K562 (cell line): Measurements from ENCODE around the gene STK36. TPM values are rescaled to one million over a fixed set of nuclear protein-coding genes. Genes with fewer than 3 reads are reported as not detected.

Experiments
- CCNT2 ChIP-seq: IDR thresholded peaks from 2 replicates; pipeline ENCODE4 v1.6.1; 2011; ENCODE audit warnings: borderline replicate concordance, low read depth, mild to moderate bottlenecking, moderate library complexity, mixed read lengths, low read length; ENCODE audit not compliant: insufficient read length; ENCODE audit errors: extremely low read depth
- CHD2 ChIP-seq: IDR thresholded peaks from 2 replicates; pipeline ENCODE4 v1.6.1; 2011; ENCODE audit warnings: low read depth, low read length
- CREB1 ChIP-seq, 2 experiments: sonication (generic) in 1 of 2; formaldehyde crosslinking in 1 of 2; IDR thresholded peaks; 2 replicates each; pipeline versions ENCODE4 v1.6.1 to v1.8.0; 2012 to 2022; ENCODE audit warnings: inconsistent platforms in 1 of 2, mild to moderate bottlenecking in 1 of 2, missing genetic modification reagents in 1 of 2, moderate library complexity in 1 of 2
- CTBP1 ChIP-seq: fragments of 450-650 bp; IDR thresholded peaks from 2 replicates; pipeline ENCODE4 v1.6.1; 2016; ENCODE audit warnings: borderline replicate concordance
- EP400 ChIP-seq: fragments of 450-650 bp; IDR thresholded peaks from 2 replicates; pipeline ENCODE4 v1.6.1; 2017; ENCODE audit warnings: antibody characterized with exemption, mild to moderate bottlenecking, moderate library complexity
- GABPB1 ChIP-seq: sonication (generic); formaldehyde crosslinking; IDR thresholded peaks from 2 replicates; pipeline ENCODE4 v1.8.0; 2022; ENCODE audit warnings: mild to moderate bottlenecking, missing genetic modification reagents
- JUND ChIP-seq, 2 experiments: IDR thresholded peaks; 2 replicates in 1 of 2; 3 replicates in 1 of 2; pipeline ENCODE4 v1.6.1; 2011; ENCODE audit warnings: borderline replicate concordance in 2 of 2, low read depth in 2 of 2, low read length in 2 of 2, improper control_type of control experiment in 1 of 2, missing biosample characterization in 1 of 2, missing genetic modification characterization in 1 of 2, missing genetic modification reagents in 1 of 2
- MCM3 ChIP-seq: fragments of 450-650 bp; IDR thresholded peaks from 2 replicates; pipeline ENCODE4 v1.6.1; 2016
- MEIS2 ChIP-seq: fragments of 450-650 bp; IDR thresholded peaks from 2 replicates; pipeline ENCODE4 v1.6.1; 2014; ENCODE audit warnings: mild to moderate bottlenecking; ENCODE audit not compliant: partially characterized antibody
- SIX5 ChIP-seq, 2 experiments: IDR thresholded peaks; 2 replicates each; pipeline ENCODE4 v1.6.1; 2011; ENCODE audit warnings: low read length in 2 of 2, borderline replicate concordance in 1 of 2, low read depth in 1 of 2, mild to moderate bottlenecking in 1 of 2, moderate library complexity in 1 of 2; ENCODE audit not compliant: insufficient read depth in 1 of 2
- TAF1 ChIP-seq: IDR thresholded peaks from 2 replicates; pipeline ENCODE4 v1.6.1; 2011; ENCODE audit warnings: mild to moderate bottlenecking, low read length, moderate library complexity; ENCODE audit not compliant: insufficient read depth, control insufficient read depth, severe bottlenecking; ENCODE audit errors: extremely low read depth
- TEAD1 ChIP-seq, 2 experiments: fragments of 450-650 bp in 1 of 2; sonication (generic) in 1 of 2; formaldehyde crosslinking; IDR thresholded peaks; 2 replicates each; pipeline versions ENCODE4 v1.4.0 to v1.8.0; 2020 to 2022; ENCODE audit warnings: mild to moderate bottlenecking in 2 of 2, missing genetic modification reagents in 1 of 2
- ZC3H8 ChIP-seq: fragments of 450-650 bp; IDR thresholded peaks from 2 replicates; pipeline ENCODE4 v1.6.1; 2017
- ZNF589 ChIP-seq: fragments of 200-800 bp; sonication (Bioruptor generic); IDR thresholded peaks from 2 replicates; pipeline ENCODE4 v1.6.1; 2016; ENCODE audit warnings: low read depth, missing genetic modification characterization, missing compliant biosample characterization
- ZNF76 ChIP-seq: fragments of 250-450 bp; sonication (Bioruptor Pico); IDR thresholded peaks from 2 replicates; pipeline ENCODE4 v1.4.0; 2020; ENCODE audit warnings: mild to moderate bottlenecking, moderate library complexity, borderline replicate concordance
- ZSCAN29 ChIP-seq: fragments of 450-650 bp; IDR thresholded peaks from 2 replicates; pipeline ENCODE4 v1.6.1; 2017
- polyA plus RNA-seq, 8 experiments: library from polyadenylated mRNA; depleted of rRNA in 4 of 8; stranded (reverse) in 5 of 8; unstranded in 3 of 8; fragments of >200 nt; fragmentation: Nextera tagmentation in 2 of 8; fragmentation: Illumina TruSeq in 1 of 8; extraction: Ambion mirVana in 2 of 8; extraction: Trizol in 1 of 8; gene quantifications; 2 replicates each; pipeline versions ENCODE4 v1.2.1 to v1.2.3, GENCODE V29; 2011 to 2014; ENCODE audit warnings: inconsistent platforms in 1 of 8, missing spikeins in 1 of 8
- total RNA-seq, 7 experiments: library from RNA; depleted of rRNA in 6 of 7; stranded (reverse); fragments of >200 nt in 6 of 7; fragmentation: Illumina TruSeq in 2 of 7; extraction: Trizol in 2 of 7; gene quantifications; 2 replicates each; pipeline versions ENCODE4 v1.2.1 to v1.2.3, GENCODE V29; 2011 to 2021; ENCODE audit warnings: low replicate concordance in 1 of 7
- TF ChIP-seq, protein P1 (sequence below): fragments of 450-650 bp; IDR thresholded peaks from 2 replicates; pipeline ENCODE4 v1.6.1; 2017; ENCODE audit warnings: mild to moderate bottlenecking, moderate library complexity
- TF ChIP-seq, protein P2 (sequence below): sonication (generic); formaldehyde crosslinking; IDR thresholded peaks from 2 replicates; pipeline ENCODE4 v1.9.0; 2022; ENCODE audit warnings: mild to moderate bottlenecking, missing genetic modification reagents
- TF ChIP-seq, protein P3 (sequence below): fragments of 250-450 bp; sonication (Bioruptor Pico); IDR thresholded peaks from 2 replicates; pipeline ENCODE4 v1.8.0; 2021; ENCODE audit warnings: borderline replicate concordance, mild to moderate bottlenecking, moderate library complexity; ENCODE audit not compliant: poor library complexity, severe bottlenecking
- TF ChIP-seq, protein P4 (sequence below): sonication (generic); formaldehyde crosslinking; IDR thresholded peaks from 2 replicates; pipeline ENCODE4 v1.8.0; 2022; ENCODE audit warnings: mild to moderate bottlenecking, missing genetic modification reagents
- TF ChIP-seq, protein P5 (sequence below): fragments of 250-450 bp; sonication (Bioruptor Pico); IDR thresholded peaks from 2 replicates; pipeline ENCODE4 v1.4.0; 2020; ENCODE audit warnings: mild to moderate bottlenecking

The STK36 gene
- total and polyA plus RNA-seq, 9 of the 15 experiments (the other 6 are each of a cell fraction or from before 2014, with no cell fraction given) = 3.5 to 12.4 (median 6.7) TPM

DNA sequence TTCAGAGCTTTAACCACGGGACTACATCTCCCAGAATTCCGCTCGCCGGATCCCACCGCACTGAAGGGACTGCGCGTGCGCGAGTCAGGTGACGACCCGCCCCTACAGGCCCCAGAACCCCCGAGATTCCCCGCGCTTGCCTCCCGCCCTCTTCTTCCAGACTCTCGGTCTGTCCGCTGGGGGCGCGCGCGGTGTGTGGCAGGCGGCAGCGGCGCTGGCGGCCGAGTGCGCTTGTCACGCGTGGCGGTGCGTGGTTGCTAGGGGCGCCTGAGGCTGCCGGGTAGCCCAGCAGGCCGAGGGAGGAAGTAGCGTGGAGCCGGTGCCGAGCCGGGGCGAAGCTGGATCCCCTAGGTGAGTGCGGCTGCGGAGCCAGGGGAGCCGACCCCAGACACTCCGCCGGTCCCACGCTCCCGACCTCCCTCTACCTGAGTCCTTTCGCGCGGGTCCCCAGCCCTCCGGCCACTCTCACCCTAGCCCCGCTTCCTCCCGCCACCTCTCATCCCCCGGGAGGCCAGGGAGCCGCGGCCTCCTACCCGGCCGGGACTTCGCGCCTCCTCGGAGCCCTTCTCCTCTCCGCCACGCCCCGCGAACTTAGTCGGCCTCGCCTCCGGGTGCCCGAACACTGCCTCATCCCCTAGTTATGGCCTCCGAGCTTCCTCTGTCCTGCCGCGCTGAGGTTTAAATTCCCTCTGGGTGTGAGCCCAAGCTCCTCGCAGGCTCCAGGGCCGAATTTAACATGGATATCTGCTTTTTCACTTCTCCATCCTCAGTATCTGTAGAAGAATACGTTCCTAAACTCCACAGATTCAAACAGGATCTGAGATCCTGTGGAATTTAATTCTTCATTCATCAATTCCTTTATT, 39.0 kb downstream of the STK36 start, which contains the start of gene TTLL4 (continued):
- peak; percentile 75; the same call in 1 of the 2 replicates for TF ChIP-seq CTBP1
- TF ChIP-seq GABPB1 (CRISPR knock-in tag) = peak; percentile 74
- peak; percentile 46 for TF ChIP-seq MEIS2
- TF ChIP-seq, protein P1, sequence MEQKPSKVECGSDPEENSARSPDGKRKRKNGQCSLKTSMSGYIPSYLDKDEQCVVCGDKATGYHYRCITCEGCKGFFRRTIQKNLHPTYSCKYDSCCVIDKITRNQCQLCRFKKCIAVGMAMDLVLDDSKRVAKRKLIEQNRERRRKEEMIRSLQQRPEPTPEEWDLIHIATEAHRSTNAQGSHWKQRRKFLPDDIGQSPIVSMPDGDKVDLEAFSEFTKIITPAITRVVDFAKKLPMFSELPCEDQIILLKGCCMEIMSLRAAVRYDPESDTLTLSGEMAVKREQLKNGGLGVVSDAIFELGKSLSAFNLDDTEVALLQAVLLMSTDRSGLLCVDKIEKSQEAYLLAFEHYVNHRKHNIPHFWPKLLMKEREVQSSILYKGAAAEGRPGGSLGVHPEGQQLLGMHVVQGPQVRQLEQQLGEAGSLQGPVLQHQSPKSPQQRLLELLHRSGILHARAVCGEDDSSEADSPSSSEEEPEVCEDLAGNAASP = no peak
- peak; percentile 71; the same call in 1 of the 2 replicates for TF ChIP-seq EP400
- peak; percentile 72 for TF ChIP-seq CCNT2
- no peak for TF ChIP-seq ZNF589 (CRISPR knock-in tag)
- TF ChIP-seq CHD2 = peak; percentile 50; the same call in 1 of the 2 replicates
- peak; percentile 51 to 54; a peak in 2 of 4 replicates for TF ChIP-seq SIX5 (IDR thresholded peaks at IDR 0.05; ENCODE audit: borderline replicate concordance in 1 of 2, insufficient read depth in 1 of 2, low read depth in 1 of 2, low read length in 2 of 2)
- TF ChIP-seq ZC3H8 = no peak
- TF ChIP-seq JUND (IDR thresholded peaks at IDR 0.05; ENCODE audit: borderline replicate concordance, low read depth, low read length) = 0 out of 2 replicates have a peak, but pooled peaks have one; percentile 24
- no peak; the same call in 2 of the 3 replicates for TF ChIP-seq JUND (tag; IDR thresholded peaks at IDR 0.05; ENCODE audit: borderline replicate concordance, low read depth, low read length)
- peak; percentile 24 to 67; a peak in 2 of 4 replicates for TF ChIP-seq TEAD1 (CRISPR knock-in tag; IDR thresholded peaks at IDR 0.05)
- TF ChIP-seq MCM3 = no peak
- TF ChIP-seq ZNF76 = 0 out of 2 replicates have a peak, but pooled peaks have one; percentile 7
- no peak for TF ChIP-seq ZSCAN29
- TF ChIP-seq, protein P2, sequence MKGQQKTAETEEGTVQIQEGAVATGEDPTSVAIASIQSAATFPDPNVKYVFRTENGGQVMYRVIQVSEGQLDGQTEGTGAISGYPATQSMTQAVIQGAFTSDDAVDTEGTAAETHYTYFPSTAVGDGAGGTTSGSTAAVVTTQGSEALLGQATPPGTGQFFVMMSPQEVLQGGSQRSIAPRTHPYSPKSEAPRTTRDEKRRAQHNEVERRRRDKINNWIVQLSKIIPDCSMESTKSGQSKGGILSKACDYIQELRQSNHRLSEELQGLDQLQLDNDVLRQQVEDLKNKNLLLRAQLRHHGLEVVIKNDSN (CRISPR knock-in tag) = peak; percentile 73
- TF ChIP-seq TAF1 = peak; percentile 58
- TF ChIP-seq, protein P3, sequence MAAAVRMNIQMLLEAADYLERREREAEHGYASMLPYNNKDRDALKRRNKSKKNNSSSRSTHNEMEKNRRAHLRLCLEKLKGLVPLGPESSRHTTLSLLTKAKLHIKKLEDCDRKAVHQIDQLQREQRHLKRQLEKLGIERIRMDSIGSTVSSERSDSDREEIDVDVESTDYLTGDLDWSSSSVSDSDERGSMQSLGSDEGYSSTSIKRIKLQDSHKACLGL (CRISPR knock-in tag) = peak; percentile 59
- TF ChIP-seq, protein P4, sequence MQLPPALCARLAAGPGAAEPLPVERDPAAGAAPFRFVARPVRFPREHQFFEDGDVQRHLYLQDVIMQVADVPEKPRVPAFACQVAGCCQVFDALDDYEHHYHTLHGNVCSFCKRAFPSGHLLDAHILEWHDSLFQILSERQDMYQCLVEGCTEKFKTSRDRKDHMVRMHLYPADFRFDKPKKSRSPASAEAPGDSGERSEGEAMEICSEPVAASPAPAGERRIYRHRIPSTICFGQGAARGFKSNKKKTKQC (CRISPR knock-in tag) = peak; percentile 68; the same call in 1 of the 2 replicates
- peak; percentile 48; the same call in 1 of the 2 replicates for TF ChIP-seq CREB1 (IDR thresholded peaks at IDR 0.05)
- TF ChIP-seq CREB1 (CRISPR knock-in tag; IDR thresholded peaks at IDR 0.05) = peak; percentile 67
- TF ChIP-seq, protein P5, sequence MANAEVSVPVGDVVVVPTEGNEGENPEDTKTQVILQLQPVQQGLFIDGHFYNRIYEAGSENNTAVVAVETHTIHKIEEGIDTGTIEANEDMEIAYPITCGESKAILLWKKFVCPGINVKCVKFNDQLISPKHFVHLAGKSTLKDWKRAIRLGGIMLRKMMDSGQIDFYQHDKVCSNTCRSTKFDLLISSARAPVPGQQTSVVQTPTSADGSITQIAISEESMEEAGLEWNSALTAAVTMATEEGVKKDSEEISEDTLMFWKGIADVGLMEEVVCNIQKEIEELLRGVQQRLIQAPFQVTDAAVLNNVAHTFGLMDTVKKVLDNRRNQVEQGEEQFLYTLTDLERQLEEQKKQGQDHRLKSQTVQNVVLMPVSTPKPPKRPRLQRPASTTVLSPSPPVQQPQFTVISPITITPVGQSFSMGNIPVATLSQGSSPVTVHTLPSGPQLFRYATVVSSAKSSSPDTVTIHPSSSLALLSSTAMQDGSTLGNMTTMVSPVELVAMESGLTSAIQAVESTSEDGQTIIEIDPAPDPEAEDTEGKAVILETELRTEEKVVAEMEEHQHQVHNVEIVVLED = peak; percentile 80
